22Rv1 (cell line): ENCODE data around the gene PPIF.

ENCODE experiments used
- H3K27ac ChIP-seq: fragments of 450-650 bp; 2 replicates; pipeline ENCODE4 v1.5.1; 2017
- ZFX ChIP-seq: fragments of 450-650 bp; IDR thresholded peaks from 2 replicates; pipeline ENCODE4 v1.6.1; 2017; ENCODE audit warnings: antibody characterized with exemption, borderline replicate concordance
- TF ChIP-seq, protein P1 (sequence below): fragments of 450-650 bp; IDR thresholded peaks from 2 replicates; pipeline ENCODE4 v1.5.1; 2017; ENCODE audit warnings: mild to moderate bottlenecking

Gene PPIF

DNA sequence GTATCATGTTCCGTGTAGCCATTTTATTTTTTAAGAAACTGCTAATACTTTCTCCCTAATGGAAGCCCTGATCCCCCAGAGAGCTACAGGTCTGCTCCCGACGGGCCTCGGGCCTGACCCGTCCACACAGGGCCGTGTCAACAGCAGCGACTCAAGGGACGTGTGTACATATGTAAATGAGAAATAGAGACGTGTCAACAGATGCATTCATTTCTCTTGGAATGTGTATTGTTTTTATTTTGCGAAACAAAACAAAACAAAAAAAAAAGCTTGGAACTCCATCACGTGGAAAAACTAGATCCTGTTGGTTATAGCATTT, 31.7 kb upstream of the PPIF start:
- H3K27ac ChIP-seq, result no peak overlapping the region
- no peak for TF ChIP-seq ZFX
- TF ChIP-seq, protein P1, sequence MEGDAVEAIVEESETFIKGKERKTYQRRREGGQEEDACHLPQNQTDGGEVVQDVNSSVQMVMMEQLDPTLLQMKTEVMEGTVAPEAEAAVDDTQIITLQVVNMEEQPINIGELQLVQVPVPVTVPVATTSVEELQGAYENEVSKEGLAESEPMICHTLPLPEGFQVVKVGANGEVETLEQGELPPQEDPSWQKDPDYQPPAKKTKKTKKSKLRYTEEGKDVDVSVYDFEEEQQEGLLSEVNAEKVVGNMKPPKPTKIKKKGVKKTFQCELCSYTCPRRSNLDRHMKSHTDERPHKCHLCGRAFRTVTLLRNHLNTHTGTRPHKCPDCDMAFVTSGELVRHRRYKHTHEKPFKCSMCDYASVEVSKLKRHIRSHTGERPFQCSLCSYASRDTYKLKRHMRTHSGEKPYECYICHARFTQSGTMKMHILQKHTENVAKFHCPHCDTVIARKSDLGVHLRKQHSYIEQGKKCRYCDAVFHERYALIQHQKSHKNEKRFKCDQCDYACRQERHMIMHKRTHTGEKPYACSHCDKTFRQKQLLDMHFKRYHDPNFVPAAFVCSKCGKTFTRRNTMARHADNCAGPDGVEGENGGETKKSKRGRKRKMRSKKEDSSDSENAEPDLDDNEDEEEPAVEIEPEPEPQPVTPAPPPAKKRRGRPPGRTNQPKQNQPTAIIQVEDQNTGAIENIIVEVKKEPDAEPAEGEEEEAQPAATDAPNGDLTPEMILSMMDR, result no peak

DNA sequence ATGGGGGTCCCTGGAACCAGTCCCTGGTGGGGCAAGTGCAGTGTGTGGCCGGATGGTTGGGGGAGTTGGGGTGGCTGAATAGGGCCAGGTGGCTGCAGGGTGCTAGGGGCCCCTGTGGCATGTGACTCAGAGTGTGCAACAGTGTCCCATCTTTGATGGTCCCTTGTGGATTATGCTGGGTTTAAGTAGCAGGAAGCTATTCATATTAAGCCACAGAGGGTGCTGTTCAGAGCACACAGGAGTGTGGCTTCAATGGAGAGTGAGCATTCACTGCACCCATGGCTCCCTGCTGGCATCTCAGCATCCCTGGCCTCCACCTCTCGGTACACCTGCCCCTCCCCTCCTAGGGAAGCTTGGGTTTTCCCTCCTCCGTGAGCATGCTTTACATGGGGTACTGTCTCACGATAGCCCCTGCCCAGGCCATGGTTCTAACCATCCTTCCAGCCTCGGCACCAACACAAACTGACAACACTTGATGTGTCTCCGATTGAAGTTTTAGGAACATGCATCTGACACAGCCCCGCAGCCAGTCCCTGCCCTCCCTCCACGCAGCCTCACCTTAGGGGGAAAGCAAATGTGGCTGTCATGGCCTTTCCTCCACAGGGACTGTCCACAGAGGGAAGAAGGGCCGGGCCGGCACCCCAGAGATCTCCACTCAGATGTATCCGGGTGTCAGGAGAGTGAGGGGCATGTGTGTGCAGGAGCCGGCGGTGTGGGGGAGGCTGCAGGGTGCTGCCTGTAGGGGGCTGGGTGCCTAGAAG, 30.4 kb upstream of the PPIF start:
- TF ChIP-seq ZFX, result no peak
- TF ChIP-seq, protein P1, result no peak
- no peak overlapping the region for H3K27ac ChIP-seq

DNA sequence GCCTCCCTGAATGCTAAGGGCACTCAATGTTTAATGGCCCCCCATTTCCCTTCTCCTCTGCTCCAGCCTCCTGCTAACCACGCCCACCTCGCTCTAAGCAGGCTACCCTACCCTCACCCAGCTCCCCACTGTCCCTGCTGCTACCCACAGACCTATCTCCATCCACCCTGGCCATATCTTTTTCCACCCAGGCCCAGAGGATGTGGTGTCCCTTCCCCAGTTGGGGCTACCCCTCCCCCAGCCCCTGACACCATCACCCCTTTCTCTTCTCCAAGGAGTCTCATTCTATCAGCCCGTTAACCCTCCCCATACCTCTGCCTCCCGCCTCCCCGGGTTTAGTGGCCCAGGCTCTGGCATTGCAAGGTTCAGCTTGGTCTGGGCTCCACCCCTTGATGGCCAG, 28.9 kb upstream of the PPIF start:
- H3K27ac ChIP-seq, result no peak overlapping the region

DNA sequence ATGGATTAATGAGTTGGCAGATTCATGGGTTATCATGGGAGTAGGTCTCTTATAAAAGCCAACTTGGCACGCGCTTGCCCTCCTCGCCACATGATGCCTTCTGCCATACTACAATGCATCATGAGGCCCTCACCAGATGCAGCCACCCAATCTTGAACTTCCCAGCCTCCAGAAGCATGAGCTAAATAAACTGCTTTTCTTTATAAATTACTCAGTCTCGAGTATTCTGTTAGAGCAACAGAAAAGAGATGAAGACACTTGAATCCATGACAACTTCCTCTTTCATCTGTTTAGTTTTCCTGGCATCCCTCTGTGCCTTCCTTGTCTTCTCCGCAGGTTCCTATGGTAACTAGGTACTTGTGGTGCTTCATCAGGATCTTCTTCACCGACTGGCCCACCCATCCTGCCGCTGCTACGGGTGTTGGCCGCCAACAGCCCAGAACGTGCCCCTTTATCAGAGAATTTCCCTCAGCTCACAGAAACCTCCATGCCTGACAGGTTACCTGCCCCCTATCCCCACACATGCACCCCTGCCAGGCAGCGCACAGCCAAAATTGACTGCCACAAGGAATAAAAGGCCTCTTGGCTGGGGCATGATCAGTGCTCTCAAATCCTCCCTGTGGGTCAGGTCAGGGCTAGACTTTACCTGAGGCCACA, 28.0 kb upstream of the PPIF start:
- TF ChIP-seq, protein P1, result no peak
- TF ChIP-seq ZFX, result no peak
- no peak overlapping the region for H3K27ac ChIP-seq

More for the DNA sequence above, 28.9 kb upstream of the PPIF start:
- TF ChIP-seq ZFX, result no peak
- TF ChIP-seq, protein P1, result no peak

DNA sequence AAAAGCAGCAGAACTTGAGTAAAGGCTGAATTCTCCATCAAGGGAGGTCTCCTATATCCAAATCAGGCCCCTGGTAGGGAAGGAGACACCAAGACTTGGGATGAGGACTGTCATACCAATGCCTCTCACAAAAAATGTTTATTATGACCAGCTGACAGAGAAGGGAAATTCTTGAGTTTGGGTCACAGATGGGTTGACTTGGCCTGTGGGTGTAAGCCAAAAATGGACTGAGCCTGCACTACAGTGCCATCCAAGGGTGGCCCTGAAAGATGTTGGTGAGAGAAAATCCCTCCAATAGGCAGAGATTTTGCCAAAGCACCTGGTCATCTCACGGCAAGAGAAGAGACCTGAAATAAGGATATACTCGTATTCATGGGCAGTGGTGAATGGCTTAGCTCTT, 27.0 kb upstream of the PPIF start:
- TF ChIP-seq ZFX, result no peak
- TF ChIP-seq, protein P1, result no peak
- no peak overlapping the region for H3K27ac ChIP-seq

DNA sequence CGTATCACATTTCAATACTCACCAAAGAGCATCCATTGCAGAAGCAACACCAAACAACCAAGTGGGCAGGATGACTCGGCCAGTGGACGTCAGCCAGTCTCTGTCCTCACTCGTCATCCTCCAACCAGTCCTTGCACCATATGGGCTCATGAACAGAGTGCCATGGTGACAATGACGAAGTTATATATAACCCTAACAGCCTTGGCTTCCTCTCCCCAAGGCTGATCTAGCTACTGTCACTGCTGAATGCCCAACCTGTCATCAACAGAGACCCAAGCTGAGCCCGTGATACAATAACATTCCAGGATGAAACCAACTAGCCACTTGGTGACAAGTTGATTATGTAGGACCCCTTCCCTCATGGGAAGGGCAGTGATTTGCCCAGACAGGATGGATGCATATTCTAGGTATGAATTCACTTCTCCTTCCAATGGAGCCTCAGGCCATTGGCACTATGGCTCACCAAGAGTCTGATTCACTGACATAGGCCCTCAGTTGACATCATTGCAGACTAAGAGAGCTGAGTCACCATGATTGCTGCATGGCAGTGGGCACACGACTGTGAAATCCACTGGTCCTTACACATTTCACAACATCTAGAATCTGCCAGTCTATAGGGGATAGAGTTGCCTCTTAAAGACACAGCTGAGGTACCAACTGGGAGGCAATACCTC, 26.3 kb upstream of the PPIF start:
- TF ChIP-seq, protein P1, result no peak
- no peak for TF ChIP-seq ZFX
- no peak overlapping the region for H3K27ac ChIP-seq

DNA sequence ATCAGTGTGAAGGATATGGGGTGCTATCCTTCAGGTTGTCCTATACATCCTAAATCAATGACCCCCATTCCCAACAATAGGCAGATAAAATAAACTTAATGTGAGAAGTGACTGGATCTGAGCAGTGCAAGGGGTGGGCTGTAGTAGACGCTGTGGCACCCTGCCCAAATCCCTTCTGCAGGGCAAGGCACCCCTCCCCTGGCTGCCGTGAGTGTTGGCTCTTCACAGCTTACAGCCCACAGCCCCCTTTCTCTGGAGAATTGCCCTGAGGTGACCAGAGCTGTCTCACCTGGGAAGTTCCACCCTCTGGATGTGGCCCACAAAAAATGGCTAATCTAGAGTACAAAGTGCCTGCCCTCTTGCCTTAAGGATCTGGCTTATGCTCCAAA, 25.8 kb upstream of the PPIF start:
- TF ChIP-seq ZFX, result no peak
- TF ChIP-seq, protein P1, result no peak
- no peak overlapping the region for H3K27ac ChIP-seq
